Effector CD4-positive, alpha-beta T cell (primary cell): ENCODE data around the gene KLRG1.

Experiments used
- DNase-seq: peaks from one replicate; pipeline ENCODE4 v3.0.0-alpha.2; 2020

Gene KLRG1

DNA sequence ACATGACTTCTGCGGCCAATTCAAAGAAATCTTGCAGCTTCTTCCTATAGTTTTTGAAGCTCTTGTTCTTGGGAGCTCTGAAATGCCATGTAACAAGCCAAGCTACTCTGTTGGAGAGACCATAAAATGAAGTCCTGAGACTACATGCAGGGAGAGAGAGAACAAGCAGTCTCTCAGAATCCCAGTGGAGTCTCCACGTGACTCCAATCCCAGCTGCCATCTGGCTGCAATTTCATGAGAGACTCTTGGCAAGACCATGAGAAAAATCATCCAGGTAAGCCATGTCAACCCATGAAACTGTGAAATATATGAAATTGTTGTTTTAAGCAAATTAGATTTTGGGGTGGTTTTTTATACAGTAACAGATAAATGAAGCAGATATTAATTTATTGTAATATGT lies 54.4 kb downstream of the KLRG1 start:
- no peak for DNase-seq

DNA sequence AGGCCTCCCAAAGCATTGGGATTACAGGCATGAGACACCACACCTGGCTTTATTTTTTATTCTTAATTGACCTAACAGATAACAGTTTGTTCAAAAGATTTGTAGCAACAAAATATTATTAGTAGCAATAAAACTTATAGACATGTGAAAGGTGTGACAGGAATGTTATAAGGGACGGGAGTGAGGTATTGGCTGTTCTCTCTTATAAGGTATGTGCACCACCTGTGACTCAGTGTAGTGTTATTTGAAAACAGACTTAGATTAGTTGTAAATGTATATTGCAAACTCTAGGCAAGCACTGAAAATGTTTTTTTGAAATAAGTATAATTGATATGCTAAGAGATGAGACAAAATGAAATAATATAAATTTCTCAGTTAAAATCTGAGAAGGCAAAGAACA lies 57.8 kb downstream of the KLRG1 start:
- no peak for DNase-seq

DNA sequence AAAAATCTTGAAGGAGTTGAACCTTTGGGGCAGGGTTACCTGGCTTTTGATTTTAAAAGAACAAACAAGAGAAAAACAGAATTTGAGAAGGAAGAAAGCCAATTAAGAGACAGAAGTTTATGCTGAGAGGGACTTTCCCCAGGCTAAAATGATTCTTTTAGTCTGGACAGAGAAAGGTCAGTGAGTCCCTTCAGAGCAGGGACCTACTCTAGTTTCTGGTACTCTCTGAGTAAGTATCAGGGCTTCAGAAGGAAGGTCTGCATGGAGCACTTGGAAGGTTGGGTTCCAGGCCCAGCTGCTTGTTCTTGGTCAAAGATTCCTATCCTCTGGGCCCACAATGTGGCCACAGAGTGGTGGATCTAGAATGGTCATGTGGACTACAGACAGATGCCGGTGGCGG lies 59.6 kb downstream of the KLRG1 start:
- DNase-seq = no peak

DNA sequence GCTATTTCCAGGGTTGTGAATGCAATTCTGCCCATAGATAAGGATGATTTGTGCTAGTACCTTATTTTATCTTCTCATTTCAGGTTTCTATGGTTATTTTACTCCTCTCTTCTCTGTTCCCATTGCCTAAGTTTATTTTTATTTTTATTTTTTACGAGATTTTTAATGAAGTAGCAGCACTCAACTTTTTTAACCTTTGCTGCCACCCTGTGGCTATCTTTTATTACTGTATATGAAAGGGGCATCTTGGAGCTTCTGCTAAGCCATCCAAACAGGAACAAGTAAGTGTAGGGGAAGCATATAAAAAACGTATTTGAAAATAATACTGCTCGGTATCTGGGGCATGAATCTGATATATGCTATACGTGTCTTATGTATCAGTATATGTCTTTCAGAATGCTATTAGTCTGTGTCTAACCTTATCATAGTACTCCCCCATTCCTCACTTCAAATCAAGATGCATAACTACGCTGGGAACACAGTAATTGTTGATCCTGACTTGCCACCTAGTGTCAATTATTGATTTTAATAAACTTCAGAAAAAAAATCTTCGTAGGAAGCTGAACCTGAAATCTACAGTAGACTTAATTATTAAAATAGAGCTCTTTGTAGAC lies 60.3 kb downstream of the KLRG1 start:
- peak; percentile 30 for DNase-seq

DNA sequence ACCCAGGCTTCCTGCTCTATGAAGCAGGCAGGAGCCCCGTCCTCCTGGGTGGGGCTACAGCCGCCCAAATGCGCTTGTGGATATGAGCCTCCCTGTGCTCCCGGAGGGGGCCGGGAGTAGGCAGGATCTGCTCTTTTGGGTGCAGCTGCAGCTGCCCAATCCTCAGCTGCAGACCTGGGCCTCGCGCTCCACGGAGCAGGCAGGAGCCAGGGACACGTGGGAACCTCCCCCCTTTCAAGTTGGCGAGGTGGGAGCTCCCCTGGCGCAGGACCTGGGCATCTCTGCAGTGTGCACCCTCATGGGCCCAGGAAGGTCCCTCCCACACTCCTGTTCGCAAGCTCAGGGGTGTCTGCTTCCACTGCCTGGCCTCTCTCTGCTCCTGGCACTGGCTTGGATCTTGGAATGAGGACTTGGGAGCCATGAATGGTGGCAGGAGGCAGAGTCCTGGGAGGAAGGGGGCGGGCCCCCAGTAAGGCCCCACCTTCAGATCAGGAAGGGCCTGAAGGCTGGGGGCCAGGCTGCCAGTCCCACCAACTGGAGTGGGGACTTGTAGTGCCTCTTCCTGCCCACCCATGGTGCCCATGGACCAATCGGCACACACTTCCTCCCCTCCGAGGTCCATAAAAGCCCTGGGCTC lies 61.3 kb downstream of the KLRG1 start:
- DNase-seq = no peak

DNA sequence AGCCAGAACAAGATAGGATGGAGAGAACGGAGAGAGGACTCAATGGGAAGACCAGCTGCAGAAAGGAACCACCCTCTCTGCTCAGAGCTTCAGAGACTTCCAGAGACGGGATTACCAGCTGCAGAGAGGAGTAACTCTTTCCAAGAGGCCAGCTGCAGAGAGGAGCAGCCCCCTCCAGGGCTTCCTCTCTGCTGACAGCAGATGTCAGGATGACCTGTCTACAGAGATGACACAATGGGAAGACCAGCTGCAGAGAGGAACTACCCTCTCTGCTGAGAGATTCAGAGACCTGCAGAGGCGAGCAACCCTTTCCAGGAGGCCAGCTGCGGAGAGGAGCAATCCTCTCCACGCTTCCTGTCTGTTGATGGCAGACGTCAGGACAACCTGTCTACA lies 61.8 kb downstream of the KLRG1 start:
- DNase-seq = no peak

DNA sequence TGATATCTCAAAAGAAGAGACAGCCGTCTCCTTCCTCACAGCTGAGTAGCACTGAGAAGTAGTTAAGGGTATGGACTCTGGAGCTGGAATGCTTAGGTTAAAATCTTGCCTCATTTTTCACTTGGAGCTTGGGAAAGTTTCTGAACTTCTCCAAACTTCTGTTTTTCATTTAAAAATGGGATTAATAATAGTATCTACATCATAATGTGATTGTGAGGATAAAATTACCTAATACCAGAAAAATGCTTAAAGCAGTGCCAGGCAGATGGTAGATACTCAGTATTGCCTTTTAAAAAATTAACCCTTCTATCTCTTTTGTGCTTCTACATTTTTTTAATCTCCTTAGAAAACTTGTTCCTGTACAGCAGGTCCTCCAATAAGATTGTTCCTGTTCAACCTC lies 63.3 kb downstream of the KLRG1 start:
- no peak for DNase-seq
